ENCODE results near the gene GPC3.
"Not testable (repeated sequence)": the region's sequence is repeated elsewhere in the genome, so short reads cannot be mapped to it uniquely, and the experiment has no call there.

Gene GPC3

GRCh38 chrX:133994576-133994975 is 9.2 kb upstream of the GPC3 start:
- no peak for DNase-seq

GRCh38 chrX:133992882-133993281 is 7.5 kb upstream of the GPC3 start:
- DNase-seq: no peak

- no peak for DNase-seq
Measured at GRCh38 chrX:133991814-133992213, 6.4 kb upstream of the GPC3 start.

GRCh38 chrX:133991057-133991456 is 5.7 kb upstream of the GPC3 start:
- DNase-seq: not testable (repeated sequence)

GRCh38 chrX:133989993-133990392 is 4.6 kb upstream of the GPC3 start:
- DNase-seq: no peak

- no peak for DNase-seq
Measured at GRCh38 chrX:133989490-133989889, 4.1 kb upstream of the GPC3 start.

GRCh38 chrX:133988010-133988409 is 2.6 kb upstream of the GPC3 start:
- DNase-seq: no peak

- DNase-seq: no peak
Measured at GRCh38 chrX:133987188-133987587, 1.8 kb upstream of the GPC3 start.

GRCh38 chrX:133985967-133986683 is 731 bp upstream of the GPC3 start:
- DNase-seq: no peak

- no peak for DNase-seq
Measured at GRCh38 chrX:133984857-133985163, 584 bp downstream of the GPC3 start.

- no peak for DNase-seq
Measured at GRCh38 chrX:133983974-133984845, 1.2 kb downstream of the GPC3 start.

GRCh38 chrX:133983256-133983973 is 2.0 kb downstream of the GPC3 start:
- no peak for DNase-seq

GRCh38 chrX:133981924-133982323 is 3.5 kb downstream of the GPC3 start:
- no peak for DNase-seq

GRCh38 chrX:133980832-133981588 is 4.4 kb downstream of the GPC3 start:
- no peak for DNase-seq

GRCh38 chrX:133980406-133980805 is 5.0 kb downstream of the GPC3 start:
- no peak for DNase-seq

GRCh38 chrX:133979641-133980230 is 5.7 kb downstream of the GPC3 start:
- DNase-seq: no peak

- no peak for DNase-seq
Measured at GRCh38 chrX:133973704-133974103, 11.7 kb downstream of the GPC3 start.

- DNase-seq: no peak
Measured at GRCh38 chrX:133972916-133973315, 12.5 kb downstream of the GPC3 start.

GRCh38 chrX:133971586-133971985 is 13.8 kb downstream of the GPC3 start:
- DNase-seq: no peak

GRCh38 chrX:133970076-133970475 is 15.3 kb downstream of the GPC3 start:
- DNase-seq: no peak

- DNase-seq: no peak
Measured at GRCh38 chrX:133969191-133969590, 16.2 kb downstream of the GPC3 start.

- no peak for DNase-seq
Measured at GRCh38 chrX:133968109-133968508, 17.3 kb downstream of the GPC3 start.

- DNase-seq: no peak
Measured at GRCh38 chrX:133966199-133966598, 19.2 kb downstream of the GPC3 start.

Measured in amniotic stem cell (primary cell).